ENCODE measurements around the gene KIAA1328.

- TF ChIP-seq, protein P1, sequence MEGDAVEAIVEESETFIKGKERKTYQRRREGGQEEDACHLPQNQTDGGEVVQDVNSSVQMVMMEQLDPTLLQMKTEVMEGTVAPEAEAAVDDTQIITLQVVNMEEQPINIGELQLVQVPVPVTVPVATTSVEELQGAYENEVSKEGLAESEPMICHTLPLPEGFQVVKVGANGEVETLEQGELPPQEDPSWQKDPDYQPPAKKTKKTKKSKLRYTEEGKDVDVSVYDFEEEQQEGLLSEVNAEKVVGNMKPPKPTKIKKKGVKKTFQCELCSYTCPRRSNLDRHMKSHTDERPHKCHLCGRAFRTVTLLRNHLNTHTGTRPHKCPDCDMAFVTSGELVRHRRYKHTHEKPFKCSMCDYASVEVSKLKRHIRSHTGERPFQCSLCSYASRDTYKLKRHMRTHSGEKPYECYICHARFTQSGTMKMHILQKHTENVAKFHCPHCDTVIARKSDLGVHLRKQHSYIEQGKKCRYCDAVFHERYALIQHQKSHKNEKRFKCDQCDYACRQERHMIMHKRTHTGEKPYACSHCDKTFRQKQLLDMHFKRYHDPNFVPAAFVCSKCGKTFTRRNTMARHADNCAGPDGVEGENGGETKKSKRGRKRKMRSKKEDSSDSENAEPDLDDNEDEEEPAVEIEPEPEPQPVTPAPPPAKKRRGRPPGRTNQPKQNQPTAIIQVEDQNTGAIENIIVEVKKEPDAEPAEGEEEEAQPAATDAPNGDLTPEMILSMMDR (IDR thresholded peaks at IDR 0.05; ENCODE audit: insufficient read depth, low read length): no peak
- TF ChIP-seq SPI1 (IDR thresholded peaks at IDR 0.05; ENCODE audit: borderline replicate concordance, low read depth): no peak
- TF ChIP-seq GABPA (IDR thresholded peaks at IDR 0.05; ENCODE audit: low read depth): no peak
- no peak for TF ChIP-seq POLR2AphosphoS5 (IDR thresholded peaks at IDR 0.05; ENCODE audit: low read depth)
Observed at GRCh38 chr18:37180086-37180485, 351.2 kb downstream of the KIAA1328 start.
